HEK293 (cell line): ENCODE data around the gene PTPRO.

ENCODE experiments used
- CTCF ChIA-PET: fragments of 350-600 bp; formaldehyde crosslinking; extraction: SDS; loops from one replicate; lab custom pipeline; 2021; ENCODE audit warnings: antibody characterized with exemption; lab: Yijun Ruan, JAX
- POLR2A ChIA-PET: fragments of 300-600 bp; formaldehyde crosslinking; extraction: SDS; loops from one replicate; lab custom pipeline; 2020; ENCODE audit warnings: antibody characterized with exemption, inconsistent platforms; lab: Yijun Ruan, JAX
- H3K27ac ChIP-seq: fragments of 200-500 bp; sonication (Bioruptor generic); 2 replicates; pipeline ENCODE4 v1.5.1; 2014; ENCODE audit warnings: low read depth, low read length, control low read depth, inconsistent platforms; ENCODE audit errors: extremely low read depth
- H3K36me3 ChIP-seq, 2 experiments: fragments of 200-500 bp in 1 of 2; sonication (Bioruptor generic) in 1 of 2; 1 replicate in 1 of 2; 2 replicates in 1 of 2; pipeline ENCODE4 v1.5.1; 2014 to 2017; ENCODE audit warnings: inconsistent platforms in 2 of 2, low read length in 2 of 2; ENCODE audit not compliant: control insufficient read depth in 2 of 2, insufficient read depth in 1 of 2
- H3K4me1 ChIP-seq: fragments of 200-500 bp; sonication (Bioruptor generic); 2 replicates; pipeline ENCODE4 v1.5.1; 2014; ENCODE audit warnings: mild to moderate bottlenecking, low read length, inconsistent platforms; ENCODE audit not compliant: control insufficient read depth, insufficient read depth
- H3K4me3 ChIP-seq: 2 replicates; pipeline ENCODE4 v1.5.1; 2011; ENCODE audit warnings: low read depth, mild to moderate bottlenecking, control low read depth, low read length, moderate library complexity
- H3K9me3 ChIP-seq: fragments of 200-500 bp; sonication (Bioruptor generic); 2 replicates; pipeline ENCODE4 v1.5.1; 2014; ENCODE audit warnings: low read depth, low read length, inconsistent platforms; ENCODE audit not compliant: control insufficient read depth, insufficient read depth
- CTCF ChIP-seq: fragments of 450-650 bp; formaldehyde crosslinking; IDR thresholded peaks from 2 replicates; pipeline ENCODE4 v1.5.1; 2016; ENCODE audit warnings: missing biosample characterization, missing genetic modification characterization
- ELK4 ChIP-seq: IDR thresholded peaks from 2 replicates; pipeline ENCODE4 v1.6.1; 2011; ENCODE audit warnings: mild to moderate bottlenecking, low read depth, low read length, borderline replicate concordance
- GFI1B ChIP-seq: fragments of 450-650 bp; formaldehyde crosslinking; IDR thresholded peaks from 2 replicates; pipeline ENCODE4 v1.5.1; 2016; ENCODE audit warnings: missing biosample characterization, missing genetic modification characterization
- KLF10 ChIP-seq: fragments of 450-650 bp; IDR thresholded peaks from 2 replicates; pipeline ENCODE4 v1.5.1; 2018; ENCODE audit warnings: missing biosample characterization, mild to moderate bottlenecking, missing genetic modification characterization
- KLF17 ChIP-seq: fragments of 450-650 bp; formaldehyde crosslinking; IDR thresholded peaks from 2 replicates; pipeline ENCODE4 v1.5.1; 2016; ENCODE audit warnings: missing biosample characterization, missing genetic modification characterization
- KLF8 ChIP-seq: fragments of 450-650 bp; formaldehyde crosslinking; IDR thresholded peaks from 2 replicates; pipeline ENCODE4 v1.5.1; 2016; ENCODE audit warnings: missing biosample characterization, missing genetic modification characterization
- PRDM1 ChIP-seq: fragments of 450-650 bp; formaldehyde crosslinking; IDR thresholded peaks from 2 replicates; pipeline ENCODE4; 2016; ENCODE audit warnings: missing biosample characterization, missing genetic modification characterization
- PRDM2 ChIP-seq: fragments of 450-650 bp; formaldehyde crosslinking; IDR thresholded peaks from 2 replicates; pipeline ENCODE4 v1.5.1; 2016; ENCODE audit warnings: missing biosample characterization, missing genetic modification characterization, borderline replicate concordance
- SCRT2 ChIP-seq: fragments of 450-650 bp; formaldehyde crosslinking; IDR thresholded peaks from 2 replicates; pipeline ENCODE4 v1.5.1; 2016; ENCODE audit warnings: missing biosample characterization, missing genetic modification characterization
- SP7 ChIP-seq: fragments of 450-650 bp; formaldehyde crosslinking; IDR thresholded peaks from 2 replicates; pipeline ENCODE4 v1.5.1; 2016; ENCODE audit warnings: missing biosample characterization, missing genetic modification characterization
- ZBTB26 ChIP-seq: fragments of 450-650 bp; formaldehyde crosslinking; optimal IDR thresholded peaks from 2 replicates; pipeline ENCODE3; 2016; ENCODE audit warnings: missing biosample characterization, mild to moderate bottlenecking, missing genetic modification characterization
- ZFHX2 ChIP-seq: fragments of 450-650 bp; formaldehyde crosslinking; conservative IDR thresholded peaks from 2 replicates; pipeline ENCODE4 v1.5.1; 2016; ENCODE audit warnings: missing biosample characterization, missing genetic modification characterization
- ZNF10 ChIP-seq: fragments of 450-650 bp; formaldehyde crosslinking; IDR thresholded peaks from 2 replicates; pipeline ENCODE4 v1.5.1; 2017; ENCODE audit warnings: missing biosample characterization, missing genetic modification characterization
- ZNF146 ChIP-seq: fragments of 450-650 bp; formaldehyde crosslinking; IDR thresholded peaks from 2 replicates; pipeline ENCODE4 v1.5.1; 2016; ENCODE audit warnings: missing biosample characterization, missing genetic modification characterization
- ZNF211 ChIP-seq: fragments of 450-650 bp; formaldehyde crosslinking; IDR thresholded peaks from 2 replicates; pipeline ENCODE4 v1.5.1; 2016; ENCODE audit warnings: low read depth, missing biosample characterization, missing genetic modification characterization
- ZNF341 ChIP-seq: fragments of 450-650 bp; formaldehyde crosslinking; IDR thresholded peaks from 2 replicates; pipeline ENCODE4; 2016; ENCODE audit warnings: low read depth, missing biosample characterization, missing genetic modification characterization
- ZNF350 ChIP-seq: fragments of 450-650 bp; formaldehyde crosslinking; IDR thresholded peaks from 2 replicates; pipeline ENCODE4 v1.5.0; 2017; ENCODE audit warnings: missing biosample characterization, mild to moderate bottlenecking, missing genetic modification characterization
- ZNF501 ChIP-seq: fragments of 450-650 bp; formaldehyde crosslinking; IDR thresholded peaks from 2 replicates; pipeline ENCODE4 v1.5.1; 2016; ENCODE audit warnings: missing biosample characterization, missing genetic modification characterization
- ZNF521 ChIP-seq: fragments of 450-650 bp; formaldehyde crosslinking; IDR thresholded peaks from 2 replicates; pipeline ENCODE4 v1.5.1; 2017; ENCODE audit warnings: missing biosample characterization, mild to moderate bottlenecking, missing genetic modification characterization
- ZNF544 ChIP-seq: fragments of 450-650 bp; formaldehyde crosslinking; IDR thresholded peaks from 2 replicates; pipeline ENCODE4 v1.5.0; 2017; ENCODE audit warnings: missing biosample characterization, missing genetic modification characterization
- ZNF558 ChIP-seq: fragments of 450-650 bp; formaldehyde crosslinking; IDR thresholded peaks from 2 replicates; pipeline ENCODE4 v1.5.1; 2016; ENCODE audit warnings: missing biosample characterization, missing genetic modification characterization
- ZNF560 ChIP-seq: fragments of 450-650 bp; formaldehyde crosslinking; IDR thresholded peaks from 2 replicates; pipeline ENCODE4 v1.5.1; 2017; ENCODE audit warnings: missing biosample characterization, missing genetic modification characterization, borderline replicate concordance
- ZNF768 ChIP-seq: fragments of 450-650 bp; formaldehyde crosslinking; IDR thresholded peaks from 2 replicates; pipeline ENCODE4 v1.5.1; 2018; ENCODE audit warnings: missing biosample characterization, mild to moderate bottlenecking, missing genetic modification characterization
- ZSCAN23 ChIP-seq: fragments of 450-650 bp; formaldehyde crosslinking; IDR thresholded peaks from 2 replicates; pipeline ENCODE4 v1.5.1; 2016; ENCODE audit warnings: missing biosample characterization, missing genetic modification characterization
- ZSCAN4 ChIP-seq: fragments of 450-650 bp; formaldehyde crosslinking; IDR thresholded peaks from 2 replicates; pipeline ENCODE4 v1.5.1; 2017; ENCODE audit warnings: missing biosample characterization, missing genetic modification characterization

The PTPRO gene

GRCh38 chr12:15304296-15304695 lies 18.0 kb upstream of the PTPRO start:
- no peak overlapping the region for H3K27ac ChIP-seq
- no peak overlapping the region for H3K4me3 ChIP-seq
- no peaks in the 10 kb centered on the region for H3K9me3 ChIP-seq
- POLR2A ChIA-PET = no interaction called here
- CTCF ChIA-PET = no interaction called here
- no peaks in the 10 kb centered on the region for H3K4me1 ChIP-seq
- no peaks in the 10 kb centered on the region for H3K36me3 ChIP-seq
- TF ChIP-seq ELK4 (no peak), GFI1B (tag by site-specific recombination) (no peak), ZNF560 (no peak), ZNF350 (tag by site-specific recombination) (no peak), ZFHX2 (tag by site-specific recombination) (no peak), SCRT2 (tag by site-specific recombination) (no peak), KLF8 (tag by site-specific recombination) (no peak), ZNF211 (tag by site-specific recombination) (no peak), KLF10 (tag by site-specific recombination) (no peak), ZNF501 (tag by site-specific recombination) (no peak), CTCF (no peak)
- TF ChIP-seq, all 188 proteins: peak for 0

- no peaks in the 10 kb centered on the region for H3K4me1 ChIP-seq
- H3K27ac ChIP-seq = no peak overlapping the region
- H3K4me3 ChIP-seq = no peak overlapping the region
- ChIA-PET POLR2A (no interaction called here), CTCF (interaction anchor here (0.5 kb wide), 1 partner anchor 25 kb away, joined by 3 read pairs; no protein-coding TSS in a partner anchor)
- H3K9me3 ChIP-seq = no peaks in the 10 kb centered on the region
- H3K36me3 ChIP-seq = no peaks in the 10 kb centered on the region
- no peak for TF ChIP-seq ZNF558
- no peak for TF ChIP-seq ZSCAN4 (tag by site-specific recombination)
- TF ChIP-seq PRDM2 (tag by site-specific recombination) = no peak
- TF ChIP-seq ZNF768 (tag by site-specific recombination) = no peak
- no peak for TF ChIP-seq ZSCAN23 (tag by site-specific recombination)
- TF ChIP-seq ZNF10 (tag by site-specific recombination) = no peak
- no peak for TF ChIP-seq ZNF341 (tag by site-specific recombination)
- TF ChIP-seq ZNF146 = no peak
- no peak for TF ChIP-seq PRDM1 (tag by site-specific recombination)
- TF ChIP-seq ZNF544 (tag by site-specific recombination) = no peak
- no peak for TF ChIP-seq KLF17 (tag by site-specific recombination)
- TF ChIP-seq ZNF560 = no peak
- no peak for TF ChIP-seq ZNF521
- no peak for TF ChIP-seq ZBTB26
- no peak for TF ChIP-seq SP7 (tag by site-specific recombination)
- no peak for TF ChIP-seq ZNF350 (tag by site-specific recombination)
Measured at GRCh38 chr12:15306605-15307004, 15.7 kb upstream of the PTPRO start.
